GM10266 (cell line): ENCODE data around the gene TNFSF11.
A peak's percentile ranks its signal among the peaks of the same experiment; 100 is the strongest.

Experiments used
- DNase-seq: peaks from one replicate; pipeline ENCODE4 v3.0.0; 2012; ENCODE audit errors: extremely low spot score
- TF ChIP-seq, protein P1 (sequence below): IDR thresholded peaks from 2 replicates; pipeline ENCODE4 v1.5.1; 2012; ENCODE audit warnings: mild to moderate bottlenecking, low read depth; ENCODE audit not compliant: control insufficient read depth, insufficient read depth; ENCODE audit errors: missing control alignments

TNFSF11 gene

DNA sequence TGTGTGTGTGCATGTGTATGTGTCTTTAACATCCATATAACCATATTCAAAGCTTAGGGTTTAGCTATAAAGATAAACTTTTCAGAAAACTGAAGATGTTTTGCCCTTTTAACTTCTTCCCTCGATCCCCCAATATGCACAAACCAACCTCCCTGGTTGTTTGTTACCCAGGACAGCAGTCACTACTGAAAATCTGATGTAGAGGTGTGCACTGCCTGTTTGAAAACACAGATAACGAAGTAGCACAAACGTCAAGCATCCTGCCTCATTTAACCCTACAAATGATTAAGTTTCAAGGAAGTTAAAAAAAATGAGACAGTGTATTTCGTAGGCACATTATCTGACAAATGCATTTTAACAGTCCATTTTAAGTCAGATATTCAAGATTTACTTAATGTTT lies 3.6 kb downstream of the TNFSF11 start:
- TF ChIP-seq, protein P1, sequence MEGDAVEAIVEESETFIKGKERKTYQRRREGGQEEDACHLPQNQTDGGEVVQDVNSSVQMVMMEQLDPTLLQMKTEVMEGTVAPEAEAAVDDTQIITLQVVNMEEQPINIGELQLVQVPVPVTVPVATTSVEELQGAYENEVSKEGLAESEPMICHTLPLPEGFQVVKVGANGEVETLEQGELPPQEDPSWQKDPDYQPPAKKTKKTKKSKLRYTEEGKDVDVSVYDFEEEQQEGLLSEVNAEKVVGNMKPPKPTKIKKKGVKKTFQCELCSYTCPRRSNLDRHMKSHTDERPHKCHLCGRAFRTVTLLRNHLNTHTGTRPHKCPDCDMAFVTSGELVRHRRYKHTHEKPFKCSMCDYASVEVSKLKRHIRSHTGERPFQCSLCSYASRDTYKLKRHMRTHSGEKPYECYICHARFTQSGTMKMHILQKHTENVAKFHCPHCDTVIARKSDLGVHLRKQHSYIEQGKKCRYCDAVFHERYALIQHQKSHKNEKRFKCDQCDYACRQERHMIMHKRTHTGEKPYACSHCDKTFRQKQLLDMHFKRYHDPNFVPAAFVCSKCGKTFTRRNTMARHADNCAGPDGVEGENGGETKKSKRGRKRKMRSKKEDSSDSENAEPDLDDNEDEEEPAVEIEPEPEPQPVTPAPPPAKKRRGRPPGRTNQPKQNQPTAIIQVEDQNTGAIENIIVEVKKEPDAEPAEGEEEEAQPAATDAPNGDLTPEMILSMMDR = no peak
- no peak for DNase-seq

DNA sequence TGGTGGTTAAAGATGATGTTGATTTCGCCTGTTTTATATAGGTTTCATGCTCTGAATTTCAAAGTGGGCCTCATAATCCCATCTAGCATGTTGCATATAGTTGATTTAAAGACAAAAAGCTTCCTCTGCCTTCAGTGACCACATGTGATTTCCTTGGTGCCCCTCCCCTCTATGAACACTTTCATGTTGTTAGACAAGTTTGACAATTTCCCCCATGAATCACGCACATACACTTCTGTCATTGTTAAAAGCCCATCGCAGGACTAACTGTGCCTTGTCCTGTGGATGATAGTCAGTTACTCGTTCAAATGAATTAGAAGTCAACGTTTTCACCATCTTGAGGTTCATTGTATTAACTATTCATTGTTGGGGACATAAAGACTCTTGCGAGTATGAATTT lies 6.7 kb downstream of the TNFSF11 start:
- DNase-seq = no peak
- TF ChIP-seq, protein P1 = no peak

DNA sequence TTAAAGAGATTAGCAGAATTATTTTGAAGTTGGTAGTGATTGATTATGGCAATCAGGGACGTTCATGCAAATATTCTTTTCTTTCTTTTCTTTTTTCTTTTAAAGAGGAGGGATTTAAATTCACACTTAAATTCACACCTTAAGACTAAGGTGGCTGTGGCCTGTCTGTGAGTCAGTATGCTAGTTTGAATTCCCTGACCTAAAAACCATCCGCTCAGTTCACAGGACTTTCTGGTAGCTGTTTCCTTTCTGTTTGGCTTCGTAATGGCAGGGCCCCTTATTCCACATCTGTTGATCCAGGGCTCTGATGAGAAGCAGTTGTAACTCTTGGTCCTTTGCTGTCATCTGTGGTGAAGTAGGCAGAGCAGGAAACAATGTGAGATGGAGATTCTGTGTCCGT lies 7.5 kb downstream of the TNFSF11 start:
- TF ChIP-seq, protein P1 = no peak
- DNase-seq = no peak

DNA sequence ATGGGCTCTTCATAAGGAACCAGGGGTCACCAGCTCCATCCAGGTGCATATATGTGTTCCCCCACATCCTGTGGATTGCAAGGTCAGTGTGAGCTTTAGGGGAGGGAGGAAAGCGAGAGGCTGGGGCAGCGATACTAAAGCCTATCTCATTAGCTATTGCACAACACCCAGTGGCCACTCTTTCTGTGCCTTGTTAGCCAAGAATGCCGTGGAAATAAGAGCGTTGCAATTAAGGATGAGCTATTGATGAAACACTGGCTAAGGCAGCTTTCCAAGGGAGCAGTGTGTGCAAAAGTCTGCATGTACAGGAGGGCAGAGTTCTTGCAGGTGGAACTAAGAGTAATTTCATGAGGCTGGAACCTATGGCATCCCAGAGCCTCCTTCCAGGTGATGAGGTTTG lies 17.6 kb downstream of the TNFSF11 start:
- TF ChIP-seq, protein P1 = no peak
- no peak for DNase-seq

DNA sequence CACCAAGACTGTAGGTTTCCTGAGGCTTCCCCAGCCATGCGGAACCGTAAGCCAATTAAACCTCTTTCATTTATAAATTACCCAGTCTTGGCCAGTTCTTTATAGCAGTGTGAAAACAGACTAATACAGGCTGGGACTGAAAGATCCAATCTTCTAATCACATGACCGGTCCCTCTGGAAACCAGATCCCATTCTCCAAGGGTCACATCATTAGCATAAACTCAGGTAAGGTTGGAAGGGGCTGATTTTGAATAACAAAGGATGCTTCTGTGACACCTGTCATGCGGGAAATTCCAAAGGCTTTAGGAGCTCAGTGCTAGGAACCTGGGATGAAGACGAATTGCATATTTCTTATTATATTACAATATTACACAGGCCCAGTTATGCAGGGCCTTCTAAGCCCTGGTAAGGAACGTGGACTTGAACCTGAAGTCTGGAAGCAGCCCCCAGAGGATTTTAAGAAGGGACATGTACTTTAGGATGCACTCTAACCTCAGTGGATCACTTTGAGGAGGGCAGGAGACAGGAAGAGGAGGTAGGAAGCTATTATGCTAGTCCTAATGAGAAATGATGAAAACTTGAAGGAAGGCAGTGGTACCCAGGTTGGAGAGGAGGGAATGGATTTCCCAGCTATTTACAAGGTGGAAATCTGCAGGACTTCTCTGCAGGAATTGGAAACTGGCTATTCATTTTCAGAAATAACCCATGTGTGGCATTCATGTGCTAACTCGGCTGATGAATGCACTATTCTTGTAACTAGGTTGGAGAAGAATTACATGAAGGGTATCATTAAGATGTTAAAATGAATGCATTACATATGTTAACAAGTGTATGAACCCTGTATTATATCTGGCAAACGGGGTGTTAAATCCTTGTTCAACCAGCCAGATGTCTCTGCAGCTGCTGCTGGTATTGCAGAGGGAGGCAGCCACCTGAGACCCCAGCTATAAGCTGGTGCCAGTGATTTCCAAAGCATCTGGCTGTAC lies 19.3 kb downstream of the TNFSF11 start:
- DNase-seq = no peak
- TF ChIP-seq, protein P1 = no peak

DNA sequence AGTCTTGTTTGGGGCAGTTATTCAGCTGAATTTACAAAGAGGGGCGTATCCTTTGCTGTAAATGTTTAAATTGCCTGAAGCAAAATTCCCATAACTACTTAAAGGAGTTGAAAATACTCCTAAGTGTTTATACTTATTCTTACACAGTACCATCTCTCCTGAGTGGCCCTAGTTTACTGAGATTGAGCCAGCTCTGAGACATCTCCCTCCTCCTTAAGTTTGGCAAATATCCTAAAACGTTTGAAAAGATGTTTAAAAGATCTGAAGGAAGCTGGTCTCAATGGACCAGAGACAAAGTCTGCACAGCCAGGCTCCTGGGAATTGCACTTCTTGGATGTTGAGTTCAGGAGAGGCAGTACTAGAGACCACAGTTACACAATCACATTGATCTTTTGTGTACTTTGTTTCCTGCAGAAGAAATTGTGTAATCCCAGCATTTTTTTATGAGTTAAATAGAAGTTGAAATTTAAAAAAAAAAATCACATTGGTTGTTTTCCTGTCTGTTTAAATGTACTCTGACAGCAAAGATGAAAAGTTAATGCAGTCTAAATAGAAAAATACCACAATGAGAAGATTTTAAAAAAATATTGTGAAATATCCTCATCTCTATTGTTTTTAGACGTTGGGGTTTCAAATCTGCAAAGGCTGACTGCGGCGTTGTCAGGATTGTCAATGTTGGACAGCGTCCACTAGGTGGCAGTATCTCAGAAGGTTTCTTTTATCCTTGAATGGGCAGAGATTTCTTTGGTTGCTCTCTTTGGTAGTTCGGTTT lies 20.7 kb downstream of the TNFSF11 start:
- peak; percentile 71 for DNase-seq
- TF ChIP-seq, protein P1 = peak; percentile 77

DNA sequence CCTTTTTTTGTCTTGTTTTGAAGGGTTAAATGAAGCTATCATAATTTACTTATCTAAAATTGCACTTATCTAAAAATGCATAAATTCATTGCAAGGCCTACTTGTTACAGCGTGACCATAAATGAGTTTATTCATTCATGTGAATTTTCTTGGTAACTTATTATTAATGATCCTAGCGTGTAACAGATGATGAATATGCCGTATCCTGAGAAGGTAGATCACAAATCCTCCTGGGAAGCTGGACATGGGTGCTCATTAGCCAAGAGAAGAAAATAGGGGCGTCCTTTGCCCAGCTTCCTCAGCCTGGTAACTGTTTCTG lies 21.3 kb downstream of the TNFSF11 start:
- TF ChIP-seq, protein P1 = no peak
- DNase-seq = no peak
